Thyroid gland (tissue), 4 donors: ENCODE measurements around the gene KCNQ1.

ENCODE experiments used
- CTCF ChIP-seq, 6 experiments: fragments of 200-600 bp in 3 of 6; fragments of 450-650 bp in 3 of 6; sonication (generic) in 3 of 6; IDR thresholded peaks; one replicate each; pipeline ENCODE4 v1.5.1; 2016 to 2019; ENCODE audit warnings: antibody characterized with exemption in 6 of 6, mild to moderate bottlenecking in 2 of 6, inconsistent platforms in 1 of 6, moderate library complexity in 1 of 6
- POLR2A ChIP-seq, 2 donors: fragments of 450-650 bp; IDR thresholded peaks; one replicate each; pipeline ENCODE4 v1.6.1; 2017; ENCODE audit warnings: antibody characterized with exemption in 2 of 2, mild to moderate bottlenecking in 2 of 2, moderate library complexity in 1 of 2

GRCh38 chr11:2570211-2570811 lies 125.5 kb downstream of the KCNQ1 start:
- TF ChIP-seq CTCF (IDR thresholded peaks at IDR 0.05) (no peak), POLR2A (IDR thresholded peaks at IDR 0.05) (no peak)
